ENCODE results near the gene PTGR2. TPM values are rescaled to one million over a fixed set of nuclear protein-coding genes. Genes with fewer than 3 reads are reported as not detected.
"Not testable (repeated sequence)": the region's sequence is repeated elsewhere in the genome, so short reads cannot be mapped to it uniquely, and the experiment has no call there.

The PTGR2 gene
- total RNA-seq, 5 donors from 2014 or later (not counting 1 experiment from before 2014, with no cell fraction given): 1.3 to 3.5 (median 2.9) TPM

DNA sequence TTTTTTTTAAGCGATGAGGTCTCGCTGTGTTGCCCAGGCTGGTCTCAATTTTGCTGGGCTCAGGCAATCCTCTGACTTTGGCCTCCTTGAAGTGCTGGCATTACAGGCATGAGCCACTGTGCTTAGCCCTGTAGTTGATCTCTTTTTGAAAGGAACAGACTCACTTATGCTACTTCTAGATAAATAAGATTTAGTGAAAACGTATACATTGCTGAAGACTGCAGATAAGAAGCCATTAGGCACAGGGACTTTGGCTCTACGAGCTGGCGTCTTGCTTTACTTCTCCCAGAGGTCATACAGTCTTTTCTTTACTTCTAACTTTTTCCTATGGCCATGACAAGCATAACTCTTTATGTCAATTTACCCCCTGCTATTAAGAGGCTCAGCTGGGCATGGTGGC, 9.4 kb downstream of the PTGR2 start:
- peaks cover 3% of the 10 kb centered on the region for H3K36me3 Mint-ChIP-seq
- no peaks in the 10 kb centered on the region for H3K27me3 Mint-ChIP-seq
- no peaks in the 10 kb centered on the region for H3K27me3 ChIP-seq (replicated peaks in 1 of 2; ENCODE audit: control insufficient read depth in 2 of 2, extremely low read depth in 1 of 2, insufficient read depth in 2 of 2, low read length in 1 of 2)
- DNase-seq (no peak), ATAC-seq (replicated peaks in 1 of 4) (no peak)
- H3K4me3 Mint-ChIP-seq: no peak overlapping the region
- no peak overlapping the region for H3K27ac Mint-ChIP-seq
- no peaks in the 10 kb centered on the region for H3K4me1 Mint-ChIP-seq
- no peak overlapping the region for H3K27ac ChIP-seq (ENCODE audit: low read length)
- 100% methylated on average over 4 of the region's 5 CpGs for WGBS (ENCODE audit: insufficient coverage)
- no peaks in the 10 kb centered on the region for H3K9me3 Mint-ChIP-seq
- CTCF ChIA-PET: no interaction called here
- POLR2A ChIA-PET: no interaction called here
- no peaks in the 10 kb centered on the region for H3K4me1 ChIP-seq (ENCODE audit: control insufficient read depth in 1 of 2, extremely low read depth in 1 of 2, insufficient read depth in 2 of 2, low read length in 2 of 2)
- H3K4me3 ChIP-seq (ENCODE audit: control insufficient read depth in 1 of 2, extremely low read depth in 1 of 2, low read length in 1 of 2): no peak overlapping the region
- peaks cover 0 to 7% of the 10 kb centered on the region in 2 donors for H3K36me3 ChIP-seq (ENCODE audit: control insufficient read depth in 2 of 2, extremely low read depth in 1 of 2, insufficient read depth in 1 of 2, low read length in 1 of 2)
- no peaks in the 10 kb centered on the region for H3K9me3 ChIP-seq

- Histone ChIP-seq H3K27me3 (replicated peaks in 1 of 2; ENCODE audit: control insufficient read depth in 2 of 2, extremely low read depth in 1 of 2, insufficient read depth in 2 of 2, low read length in 1 of 2) (no peaks in the 10 kb centered on the region), H3K27ac (ENCODE audit: low read length) (no peak overlapping the region), H3K4me3 (ENCODE audit: control insufficient read depth in 1 of 2, extremely low read depth in 1 of 2, low read length in 1 of 2) (no peak overlapping the region), H3K36me3 (ENCODE audit: control insufficient read depth in 2 of 2, extremely low read depth in 1 of 2, insufficient read depth in 1 of 2, low read length in 1 of 2) (peaks cover 0 to 7% of the 10 kb centered on the region in 2 donors), H3K9me3 (no peaks in the 10 kb centered on the region), H3K4me1 (ENCODE audit: control insufficient read depth in 1 of 2, extremely low read depth in 1 of 2, insufficient read depth in 2 of 2, low read length in 2 of 2) (no peaks in the 10 kb centered on the region)
- H3K4me3 Mint-ChIP-seq: no peak overlapping the region
- ATAC-seq (replicated peaks in 1 of 4): no peak
- H3K27ac Mint-ChIP-seq: no peak overlapping the region
- DNase-seq: no peak
- 100% methylated on average over 4 of the region's 8 CpGs for WGBS (ENCODE audit: insufficient coverage)
- CTCF ChIA-PET: no interaction called here
- POLR2A ChIA-PET: interaction anchor here (0.6 to 1.0 kb wide), 2 partner anchors 10 to 20 kb away, joined by 3 to 7 read pairs; no protein-coding TSS in a partner anchor
- H3K27me3 Mint-ChIP-seq: no peaks in the 10 kb centered on the region
- H3K9me3 Mint-ChIP-seq: no peaks in the 10 kb centered on the region
- H3K4me1 Mint-ChIP-seq: no peaks in the 10 kb centered on the region
- H3K36me3 Mint-ChIP-seq: peaks cover 8% of the 10 kb centered on the region
Measured at GRCh38 chr14:73862480-73862879, 10.8 kb downstream of the PTGR2 start.

- Mint-ChIP-seq H3K27me3 (no peaks in the 10 kb centered on the region), H3K4me1 (no peaks in the 10 kb centered on the region), H3K27ac (no peak overlapping the region)
Measured at GRCh38 chr14:73863209-73863608, 11.6 kb downstream of the PTGR2 start.

DNA sequence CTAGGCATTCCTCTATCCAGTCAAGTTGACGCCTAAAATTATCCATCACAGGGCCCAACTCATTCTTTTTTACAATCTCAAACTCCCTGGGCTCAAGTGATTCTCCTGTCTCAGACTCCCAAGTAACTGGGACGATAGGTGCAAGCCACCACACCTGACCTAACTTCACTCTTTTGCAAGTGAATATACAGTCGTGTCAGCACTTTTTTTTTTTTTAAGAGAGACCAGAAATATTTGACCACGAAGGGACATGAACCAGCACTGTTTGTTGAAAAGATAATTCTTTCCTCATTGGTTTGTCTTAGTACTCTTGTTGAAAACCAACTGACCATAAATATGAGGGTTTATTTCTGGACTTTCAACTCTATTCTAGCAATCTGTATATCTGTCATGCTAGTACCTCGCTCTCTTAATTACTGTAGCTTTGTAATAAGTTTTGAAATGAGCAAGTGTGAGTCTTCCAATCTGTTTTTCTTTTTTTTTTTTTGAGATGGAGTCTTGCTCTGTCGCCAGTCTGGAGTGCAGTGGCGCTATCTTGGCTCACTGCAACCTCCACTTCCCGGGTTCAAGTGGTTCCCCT, 14.0 kb downstream of the PTGR2 start:
- Mint-ChIP-seq H3K4me3 (no peak overlapping the region), H3K27me3 (no peaks in the 10 kb centered on the region), H3K9me3 (no peaks in the 10 kb centered on the region), H3K27ac (no peak overlapping the region), H3K4me1 (no peaks in the 10 kb centered on the region), H3K36me3 (peaks cover 8% of the 10 kb centered on the region)
- ChIA-PET POLR2A (interaction anchor here in 1 of 2 donors (0.6 kb wide), 1 partner anchor 144 kb away, joined by 7 read pairs; no protein-coding TSS in a partner anchor), CTCF (interaction anchor here in 1 of 2 donors (0.7 kb wide), 1 partner anchor 119 kb away, joined by 3 read pairs; no protein-coding TSS in a partner anchor)
- 93% methylated on average over 1 of the region's 8 CpGs for WGBS (ENCODE audit: insufficient coverage)
- H3K4me3 ChIP-seq (ENCODE audit: control insufficient read depth in 1 of 2, extremely low read depth in 1 of 2, low read length in 1 of 2): no peak overlapping the region
- no peaks in the 10 kb centered on the region for H3K9me3 ChIP-seq
- no peak for ATAC-seq (replicated peaks in 1 of 4)
- no peak for DNase-seq
- no peaks in the 10 kb centered on the region for H3K4me1 ChIP-seq (ENCODE audit: control insufficient read depth in 1 of 2, extremely low read depth in 1 of 2, insufficient read depth in 2 of 2, low read length in 2 of 2)
- H3K27ac ChIP-seq (ENCODE audit: low read length): no peak overlapping the region
- no peaks in the 10 kb centered on the region for H3K27me3 ChIP-seq (replicated peaks in 1 of 2; ENCODE audit: control insufficient read depth in 2 of 2, extremely low read depth in 1 of 2, insufficient read depth in 2 of 2, low read length in 1 of 2)
- H3K36me3 ChIP-seq (ENCODE audit: control insufficient read depth in 2 of 2, extremely low read depth in 1 of 2, insufficient read depth in 1 of 2, low read length in 1 of 2): peaks cover 0 to 7% of the 10 kb centered on the region in 2 donors

More at GRCh38 chr14:73863209-73863608, 11.6 kb downstream of the PTGR2 start:
- H3K4me3 Mint-ChIP-seq: no peak overlapping the region
- H3K36me3 ChIP-seq (ENCODE audit: control insufficient read depth in 2 of 2, extremely low read depth in 1 of 2, insufficient read depth in 1 of 2, low read length in 1 of 2): peaks cover 0 to 7% of the 10 kb centered on the region in 2 donors
- no peak for DNase-seq
- POLR2A ChIA-PET: no interaction called here
- no peak for ATAC-seq (replicated peaks in 1 of 4)
- H3K9me3 ChIP-seq: no peaks in the 10 kb centered on the region
- CTCF ChIA-PET: no interaction called here
- no peaks in the 10 kb centered on the region for H3K27me3 ChIP-seq (replicated peaks in 1 of 2; ENCODE audit: control insufficient read depth in 2 of 2, extremely low read depth in 1 of 2, insufficient read depth in 2 of 2, low read length in 1 of 2)
- H3K4me3 ChIP-seq (ENCODE audit: control insufficient read depth in 1 of 2, extremely low read depth in 1 of 2, low read length in 1 of 2): no peak overlapping the region
- WGBS (ENCODE audit: insufficient coverage): no CpG with 5 or more reads among the region's 2 CpGs
- H3K36me3 Mint-ChIP-seq: peaks cover 8% of the 10 kb centered on the region
- H3K4me1 ChIP-seq (ENCODE audit: control insufficient read depth in 1 of 2, extremely low read depth in 1 of 2, insufficient read depth in 2 of 2, low read length in 2 of 2): no peaks in the 10 kb centered on the region
- H3K9me3 Mint-ChIP-seq: no peaks in the 10 kb centered on the region
- no peak overlapping the region for H3K27ac ChIP-seq (ENCODE audit: low read length)

- WGBS (ENCODE audit: insufficient coverage): 100% methylated on average over 9 of the region's 11 CpGs
- H3K4me1 ChIP-seq (ENCODE audit: control insufficient read depth in 1 of 2, extremely low read depth in 1 of 2, insufficient read depth in 2 of 2, low read length in 2 of 2); CTCF ChIA-PET; H3K36me3 Mint-ChIP-seq; H3K9me3 ChIP-seq; POLR2A ChIA-PET; H3K4me3 Mint-ChIP-seq; H3K27ac Mint-ChIP-seq; H3K36me3 ChIP-seq (ENCODE audit: control insufficient read depth in 2 of 2, extremely low read depth in 1 of 2, insufficient read depth in 1 of 2, low read length in 1 of 2); DNase-seq; H3K27ac ChIP-seq (ENCODE audit: low read length); H3K9me3 Mint-ChIP-seq; H3K4me3 ChIP-seq (ENCODE audit: control insufficient read depth in 1 of 2, extremely low read depth in 1 of 2, low read length in 1 of 2); H3K27me3 Mint-ChIP-seq; ATAC-seq (replicated peaks in 1 of 4); H3K27me3 ChIP-seq (replicated peaks in 1 of 2; ENCODE audit: control insufficient read depth in 2 of 2, extremely low read depth in 1 of 2, insufficient read depth in 2 of 2, low read length in 1 of 2); H3K4me1 Mint-ChIP-seq: not testable (repeated sequence)
Measured at GRCh38 chr14:73869754-73870153, 18.1 kb downstream of the PTGR2 start.

GRCh38 chr14:73870525-73871235, 19.0 kb downstream of the PTGR2 start:
- H3K27me3 Mint-ChIP-seq: no peaks in the 10 kb centered on the region
- H3K4me1 Mint-ChIP-seq: no peaks in the 10 kb centered on the region
- ChIA-PET POLR2A (no interaction called here), CTCF (interaction anchor here in 1 of 2 donors (0.7 kb wide), 1 partner anchor 16 kb away, joined by 3 read pairs; the partner anchor contains the start of gene ZNF410)
- H3K36me3 Mint-ChIP-seq: peaks cover 10% of the 10 kb centered on the region
- Histone ChIP-seq H3K4me1 (ENCODE audit: control insufficient read depth in 1 of 2, extremely low read depth in 1 of 2, insufficient read depth in 2 of 2, low read length in 2 of 2) (no peaks in the 10 kb centered on the region), H3K27ac (ENCODE audit: low read length) (no peak overlapping the region), H3K36me3 (ENCODE audit: control insufficient read depth in 2 of 2, extremely low read depth in 1 of 2, insufficient read depth in 1 of 2, low read length in 1 of 2) (no peaks in the 10 kb centered on the region), H3K27me3 (replicated peaks in 1 of 2; ENCODE audit: control insufficient read depth in 2 of 2, extremely low read depth in 1 of 2, insufficient read depth in 2 of 2, low read length in 1 of 2) (no peaks in the 10 kb centered on the region), H3K4me3 (ENCODE audit: control insufficient read depth in 1 of 2, extremely low read depth in 1 of 2, low read length in 1 of 2) (no peak overlapping the region), H3K9me3 (no peaks in the 10 kb centered on the region)
- H3K27ac Mint-ChIP-seq: no peak overlapping the region
- no peak for DNase-seq
- no peak overlapping the region for H3K4me3 Mint-ChIP-seq
- ATAC-seq (replicated peaks in 1 of 4): no peak
- no peaks in the 10 kb centered on the region for H3K9me3 Mint-ChIP-seq
- WGBS (ENCODE audit: insufficient coverage): no CpG with 5 or more reads among the region's 2 CpGs
